Left lung (tissue), 10 donors: ENCODE measurements around the gene ATP5MG. TPM values are rescaled to one million over a fixed set of nuclear protein-coding genes. Genes with fewer than 3 reads are reported as not detected.

Source experiments
- ATAC-seq: fragments of 200-7000 bp; cut with Tn5 transposase; one replicate; pipeline ENCODE4 v1.9.1; 2020; ENCODE audit warnings: moderate library complexity
- DNase-seq, 4 donors: peaks; one replicate each; pipeline ENCODE4 v3.0.0-alpha.2; 2013 to 2020
- H3K27ac ChIP-seq, 2 donors: fragments of 200-600 bp; sonication (generic) in 1 of 2; one replicate each; pipeline versions ENCODE4 v1.5.0 to v1.8.0; 2020 to 2021
- H3K27me3 ChIP-seq, 2 donors: fragments of 200-600 bp; sonication (generic) in 1 of 2; one replicate each; pipeline versions ENCODE4 v1.5.0 to v1.8.0; 2020 to 2021
- H3K36me3 ChIP-seq, 2 donors: fragments of 200-600 bp; sonication (generic) in 1 of 2; one replicate each; pipeline versions ENCODE4 v1.5.0 to v1.8.0; 2020 to 2021
- H3K4me1 ChIP-seq, 2 donors: fragments of 200-600 bp; one replicate each; pipeline ENCODE4 v1.8.0; 2021
- H3K4me3 ChIP-seq, 2 donors: fragments of 200-600 bp; sonication (generic) in 1 of 2; one replicate each; pipeline versions ENCODE4 v1.5.0 to v1.8.0; 2020 to 2021; ENCODE audit warnings: mild to moderate bottlenecking in 1 of 2
- H3K9me3 ChIP-seq, 2 donors: fragments of 200-600 bp; sonication (generic) in 1 of 2; one replicate each; pipeline versions ENCODE4 v1.5.0 to v1.8.0; 2020 to 2021
- CTCF ChIP-seq, 2 donors: fragments of 200-600 bp; sonication (generic) in 1 of 2; IDR thresholded peaks; one replicate each; pipeline versions ENCODE4 v1.5.0 to v1.8.0; 2021; ENCODE audit warnings: antibody characterized with exemption in 2 of 2
- intact Hi-C, 2 donors: fragments of 100-400 bp; cut with DNase I; formaldehyde crosslinking; loops; one replicate each; pipeline versions ENCODE4 v1.11.2 to v1.14.2; 2022
- polyA plus RNA-seq, 6 donors: library from polyadenylated mRNA; unstranded; fragments of 120-200 nt; gene quantifications; one replicate each; pipeline ENCODE4 v1.2.1, GENCODE V29; 2013; ENCODE audit not compliant: insufficient read length in 6 of 6
- total RNA-seq, 2 donors: library from RNA; stranded (reverse); fragmentation: NEBNext Ultra II Directional; extraction: Animal tissue kit (Norgen Biotek cat#: 25700); gene quantifications; one replicate each; pipeline ENCODE4 v1.2.1, GENCODE V29; 2021
- donor health status: DM: no; HTN: yes; CAD: no.
- donor health status: DM: no; HTN: no; CAD: no.

Gene ATP5MG
- total and polyA plus RNA-seq, 8 donors = 151 to 408 (median 382) TPM

- no peaks in the 10 kb centered on the region for H3K27me3 ChIP-seq
- no peaks in the 10 kb centered on the region for H3K9me3 ChIP-seq
- H3K36me3 ChIP-seq = no peaks in the 10 kb centered on the region
- intact Hi-C loops = no loop called here
- DNase-seq (no peak), ATAC-seq (no peak)
- peak overlapping the region in 1 of 2 donors; percentile 33 for H3K27ac ChIP-seq
- TF ChIP-seq CTCF (IDR thresholded peaks at IDR 0.05) = no peak
- no peak overlapping the region for H3K4me3 ChIP-seq
- H3K4me1 ChIP-seq = peaks cover 27 to 72% of the 10 kb centered on the region in 2 donors
These were observed 38.2 kb downstream of the ATP5MG start for GRCh38 chr11:118439646-118440045.

- intact Hi-C loops = no loop called here
- no peaks in the 10 kb centered on the region for H3K36me3 ChIP-seq
- peaks cover 26 to 73% of the 10 kb centered on the region in 2 donors for H3K4me1 ChIP-seq
- no peak overlapping the region for H3K27ac ChIP-seq
- DNase-seq (no peak), ATAC-seq (no peak)
- H3K4me3 ChIP-seq = no peak overlapping the region
- H3K9me3 ChIP-seq = no peaks in the 10 kb centered on the region
- H3K27me3 ChIP-seq = no peaks in the 10 kb centered on the region
- TF ChIP-seq CTCF (IDR thresholded peaks at IDR 0.05) = no peak
These were observed 40.4 kb downstream of the ATP5MG start for GRCh38 chr11:118441770-118442275.

- no peak for TF ChIP-seq CTCF (IDR thresholded peaks at IDR 0.05)
- intact Hi-C loops = no loop called here
- no peaks in the 10 kb centered on the region for H3K27me3 ChIP-seq
- no peak for ATAC-seq
- no peaks in the 10 kb centered on the region for H3K9me3 ChIP-seq
- H3K4me3 ChIP-seq = no peak overlapping the region
- peaks cover 26 to 73% of the 10 kb centered on the region in 2 donors for H3K4me1 ChIP-seq
- no peak overlapping the region for H3K27ac ChIP-seq
- no peak for DNase-seq
- no peaks in the 10 kb centered on the region for H3K36me3 ChIP-seq
These were observed 40.9 kb downstream of the ATP5MG start for GRCh38 chr11:118442301-118442700.

- TF ChIP-seq CTCF (IDR thresholded peaks at IDR 0.05) = no peak
- Histone ChIP-seq H3K27ac (no peak overlapping the region), H3K4me1 (peaks cover 26 to 70% of the 10 kb centered on the region in 2 donors), H3K4me3 (no peak overlapping the region), H3K9me3 (no peaks in the 10 kb centered on the region), H3K27me3 (no peaks in the 10 kb centered on the region), H3K36me3 (no peaks in the 10 kb centered on the region)
- intact Hi-C loops = no loop called here
- DNase-seq = no peak
- ATAC-seq = no peak
These were observed 41.6 kb downstream of the ATP5MG start for GRCh38 chr11:118442908-118443589.

- H3K4me1 ChIP-seq = peaks cover 26 to 70% of the 10 kb centered on the region in 2 donors
- intact Hi-C loops = no loop called here
- ATAC-seq = no peak
These were observed 42.3 kb downstream of the ATP5MG start for GRCh38 chr11:118443590-118444218.

More at GRCh38 chr11:118443590-118444218, 42.3 kb downstream of the ATP5MG start:
- H3K4me3 ChIP-seq = no peak overlapping the region
- TF ChIP-seq CTCF (IDR thresholded peaks at IDR 0.05) = no peak
- DNase-seq = no peak
- no peaks in the 10 kb centered on the region for H3K36me3 ChIP-seq
- no peaks in the 10 kb centered on the region for H3K27me3 ChIP-seq
- H3K27ac ChIP-seq = no peak overlapping the region
- H3K9me3 ChIP-seq = no peaks in the 10 kb centered on the region
